Liver (tissue), 9 donors: ENCODE data around the gene SMYD5. TPM values are rescaled to one million over a fixed set of nuclear protein-coding genes. Genes with fewer than 3 reads are reported as not detected.
A peak's percentile ranks its signal among the peaks of the same experiment; 100 is the strongest.
"Not testable (repeated sequence)": the region's sequence is repeated elsewhere in the genome, so short reads cannot be mapped to it uniquely, and the experiment has no call there.

ENCODE experiments used
- DNase-seq: peaks from one replicate; pipeline ENCODE4 v3.0.0-alpha.2; 2017; ENCODE audit warnings: low spot score
- H3K27ac ChIP-seq, 2 donors: one replicate each; pipeline ENCODE4 v1.7.0; 2013; ENCODE audit warnings: inconsistent platforms in 2 of 2, low read length in 2 of 2, control low read depth in 1 of 2, low read depth in 1 of 2, mild to moderate bottlenecking in 1 of 2
- H3K27me3 ChIP-seq, 4 donors: one replicate each; pipeline versions ENCODE4 v1.6.1 to v1.7.0; 2013; ENCODE audit warnings: low read length in 3 of 4, inconsistent platforms in 1 of 4, mild to moderate bottlenecking in 1 of 4, moderate library complexity in 1 of 4; ENCODE audit not compliant: control insufficient read depth in 4 of 4, insufficient read depth in 4 of 4
- H3K36me3 ChIP-seq, 4 donors: one replicate each; pipeline versions ENCODE4 v1.6.1 to v1.7.0; 2013; ENCODE audit warnings: low read length in 3 of 4, mild to moderate bottlenecking in 3 of 4, low read depth in 1 of 4, moderate library complexity in 1 of 4; ENCODE audit not compliant: control insufficient read depth in 4 of 4, insufficient read depth in 3 of 4
- H3K4me1 ChIP-seq, 4 donors: one replicate each; pipeline versions ENCODE4 v1.6.1 to v1.7.0; 2013; ENCODE audit warnings: low read length in 3 of 4, mild to moderate bottlenecking in 3 of 4, moderate library complexity in 1 of 4; ENCODE audit not compliant: control insufficient read depth in 4 of 4, insufficient read depth in 4 of 4
- H3K4me3 ChIP-seq, 3 donors: one replicate each; pipeline versions ENCODE4 v1.6.1 to v1.7.0; 2013; ENCODE audit warnings: low read length in 3 of 3, control low read depth in 1 of 3, low read depth in 1 of 3, mild to moderate bottlenecking in 1 of 3
- H3K9ac ChIP-seq, 2 donors: one replicate each; pipeline ENCODE4 v1.7.0; 2013; ENCODE audit warnings: low read length in 2 of 2, mild to moderate bottlenecking in 2 of 2, moderate library complexity in 2 of 2, control low read depth in 1 of 2, low read depth in 1 of 2
- H3K9me3 ChIP-seq, 4 donors: one replicate each; pipeline versions ENCODE4 v1.6.1 to v1.7.0; 2013; ENCODE audit warnings: low read length in 3 of 4; ENCODE audit not compliant: control insufficient read depth in 4 of 4
- CTCF ChIP-seq: fragments of 150-350 bp; IDR thresholded peaks from 2 replicates; pipeline ENCODE4 v1.5.1; 2017; ENCODE audit warnings: improper control_type of control experiment, low read depth, low read length; ENCODE audit not compliant: missing input control
- EGR1 ChIP-seq, 2 donors: IDR thresholded peaks; 2 replicates each; pipeline ENCODE4 v1.6.1; 2016 to 2018; ENCODE audit warnings: antibody characterized with exemption in 2 of 2, low read depth in 2 of 2
- FOXA1 ChIP-seq: IDR thresholded peaks from 2 replicates; pipeline ENCODE4 v1.6.1; 2016; ENCODE audit warnings: antibody characterized with exemption
- FOXA2 ChIP-seq: IDR thresholded peaks from 2 replicates; pipeline ENCODE4 v1.6.1; 2016; ENCODE audit warnings: antibody characterized with exemption
- GABPA ChIP-seq, 2 donors: IDR thresholded peaks in 1 of 2; conservative IDR thresholded peaks in 1 of 2; 2 replicates each; pipeline ENCODE4 v1.6.1; 2016; ENCODE audit warnings: antibody characterized with exemption in 2 of 2, mild to moderate bottlenecking in 1 of 2, moderate library complexity in 1 of 2
- HNF4A ChIP-seq, 2 donors: conservative IDR thresholded peaks; 2 replicates each; pipeline ENCODE4 v1.6.1; 2016; ENCODE audit warnings: antibody characterized with exemption in 2 of 2, mild to moderate bottlenecking in 2 of 2
- HNF4G ChIP-seq: IDR thresholded peaks from 2 replicates; pipeline ENCODE4 v1.6.1; 2016; ENCODE audit warnings: antibody characterized with exemption
- JUND ChIP-seq, 2 donors: IDR thresholded peaks; 2 replicates each; pipeline ENCODE4 v1.6.1; 2016; ENCODE audit warnings: antibody characterized with exemption in 2 of 2
- NR2F2 ChIP-seq: IDR thresholded peaks from 2 replicates; pipeline ENCODE4 v1.6.1; 2016; ENCODE audit warnings: antibody characterized with exemption
- RAD21 ChIP-seq, 2 donors: IDR thresholded peaks; 2 replicates each; pipeline ENCODE4 v1.6.1; 2016; ENCODE audit warnings: antibody characterized with exemption in 2 of 2, mild to moderate bottlenecking in 2 of 2
- RXRA ChIP-seq, 2 donors: IDR thresholded peaks; 2 replicates each; pipeline ENCODE4 v1.6.1; 2017 to 2018; ENCODE audit warnings: antibody characterized with exemption in 2 of 2, mild to moderate bottlenecking in 1 of 2
- SP1 ChIP-seq: IDR thresholded peaks from 2 replicates; pipeline ENCODE4 v1.6.1; 2018; ENCODE audit warnings: antibody characterized with exemption, mild to moderate bottlenecking
- TAF1 ChIP-seq: conservative IDR thresholded peaks from 2 replicates; pipeline ENCODE4 v1.6.1; 2016; ENCODE audit warnings: antibody characterized with exemption, mild to moderate bottlenecking
- YY1 ChIP-seq: IDR thresholded peaks from 2 replicates; pipeline ENCODE4 v1.6.1; 2016; ENCODE audit warnings: antibody characterized with exemption, mild to moderate bottlenecking
- ZBTB33 ChIP-seq: IDR thresholded peaks from 2 replicates; pipeline ENCODE4 v1.6.1; 2016; ENCODE audit warnings: antibody characterized with exemption
- WGBS: extraction: QIAGEN DNeasy Blood & Tissue Kit; methylation state at CpG from one replicate; pipeline ENCODE4 v1.1.7; 2013; 5-methylcytosine and 5-hydroxymethylcytosine counted together
- polyA plus RNA-seq, 2 donors: library from polyadenylated mRNA; stranded (reverse) in 1 of 2; unstranded in 1 of 2; fragments of 200-250 nt in 1 of 2; fragments of >200 nt in 1 of 2; fragmentation: Nextera tagmentation in 1 of 2; extraction: Ambion mirVana in 1 of 2; gene quantifications; one replicate each; pipeline versions ENCODE4 v1.2.1 to v1.2.3, GENCODE V29; 2013 to 2015
- total RNA-seq, 2 donors: library from RNA; depleted of rRNA; stranded (reverse); fragments of >200 nt; gene quantifications; one replicate each; pipeline ENCODE4 v1.2.3, GENCODE V29; 2014
- TF ChIP-seq, protein P1 (sequence below): IDR thresholded peaks from 2 replicates; pipeline ENCODE4 v1.6.1; 2016; ENCODE audit warnings: antibody characterized with exemption, mild to moderate bottlenecking
- TF ChIP-seq, protein P2 (sequence below): IDR thresholded peaks from 2 replicates; pipeline ENCODE4 v1.6.1; 2016; ENCODE audit warnings: antibody characterized with exemption
- TF ChIP-seq, protein P3 (sequence below): IDR thresholded peaks from 2 replicates; pipeline ENCODE4 v1.6.1; 2016; ENCODE audit warnings: antibody characterized with exemption
- donor health status: healthy.
- donor health status: healthy.
- donor health status: healthy.
- donor health status: healthy.
- donor health status: healthy.

Gene SMYD5
- total RNA-seq (1 to 10 TPM; 5.3 to 6.3 TPM), polyA plus RNA-seq (1 to 10 TPM; 3.9 to 8.8 TPM)

- peaks cover 0 to 3% (median 0%) of the 10 kb centered on the region in 4 donors for H3K36me3 ChIP-seq
- peak; percentile 91 for DNase-seq
- H3K27ac ChIP-seq, result peak within 1 kb of the TSS; percentile 66 to 69
- under 1% methylated on average over 64 of the region's 64 CpGs for WGBS
- H3K4me3 ChIP-seq, result peak within 1 kb of the TSS; percentile 59 to 89 (median 83)
- H3K27me3 ChIP-seq, result no peaks in the 10 kb centered on the region
- H3K9ac ChIP-seq, result peak within 1 kb of the TSS; percentile 57 to 76
- TF ChIP-seq SP1 (peak; percentile 4), CTCF (no peak), YY1 (peak; percentile 99), GABPA (IDR thresholded peaks at IDR 0.05 in 1 of 2, conservative IDR thresholded peaks at IDR 0.05 in 1 of 2) (peak in 1 of 2 donors; percentile 32), FOXA2 (no peak), RAD21 (IDR thresholded peaks at IDR 0.05) (no peak), JUND (IDR thresholded peaks at IDR 0.05) (no peak), EGR1 (IDR thresholded peaks at IDR 0.05; ENCODE audit: low read depth in 2 of 2) (peak; percentile 86 to 90), HNF4A (conservative IDR thresholded peaks at IDR 0.05) (peak; percentile 77 to 88), TAF1 (no peak), HNF4G (peak; percentile 57), ZBTB33 (peak; percentile 69), FOXA1 (no peak), RXRA (IDR thresholded peaks at IDR 0.05) (peak; percentile 43 to 64), NR2F2 (peak; percentile 85)
- TF ChIP-seq, protein P1, sequence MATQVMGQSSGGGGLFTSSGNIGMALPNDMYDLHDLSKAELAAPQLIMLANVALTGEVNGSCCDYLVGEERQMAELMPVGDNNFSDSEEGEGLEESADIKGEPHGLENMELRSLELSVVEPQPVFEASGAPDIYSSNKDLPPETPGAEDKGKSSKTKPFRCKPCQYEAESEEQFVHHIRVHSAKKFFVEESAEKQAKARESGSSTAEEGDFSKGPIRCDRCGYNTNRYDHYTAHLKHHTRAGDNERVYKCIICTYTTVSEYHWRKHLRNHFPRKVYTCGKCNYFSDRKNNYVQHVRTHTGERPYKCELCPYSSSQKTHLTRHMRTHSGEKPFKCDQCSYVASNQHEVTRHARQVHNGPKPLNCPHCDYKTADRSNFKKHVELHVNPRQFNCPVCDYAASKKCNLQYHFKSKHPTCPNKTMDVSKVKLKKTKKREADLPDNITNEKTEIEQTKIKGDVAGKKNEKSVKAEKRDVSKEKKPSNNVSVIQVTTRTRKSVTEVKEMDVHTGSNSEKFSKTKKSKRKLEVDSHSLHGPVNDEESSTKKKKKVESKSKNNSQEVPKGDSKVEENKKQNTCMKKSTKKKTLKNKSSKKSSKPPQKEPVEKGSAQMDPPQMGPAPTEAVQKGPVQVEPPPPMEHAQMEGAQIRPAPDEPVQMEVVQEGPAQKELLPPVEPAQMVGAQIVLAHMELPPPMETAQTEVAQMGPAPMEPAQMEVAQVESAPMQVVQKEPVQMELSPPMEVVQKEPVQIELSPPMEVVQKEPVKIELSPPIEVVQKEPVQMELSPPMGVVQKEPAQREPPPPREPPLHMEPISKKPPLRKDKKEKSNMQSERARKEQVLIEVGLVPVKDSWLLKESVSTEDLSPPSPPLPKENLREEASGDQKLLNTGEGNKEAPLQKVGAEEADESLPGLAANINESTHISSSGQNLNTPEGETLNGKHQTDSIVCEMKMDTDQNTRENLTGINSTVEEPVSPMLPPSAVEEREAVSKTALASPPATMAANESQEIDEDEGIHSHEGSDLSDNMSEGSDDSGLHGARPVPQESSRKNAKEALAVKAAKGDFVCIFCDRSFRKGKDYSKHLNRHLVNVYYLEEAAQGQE, result no peak
- TF ChIP-seq, protein P2, sequence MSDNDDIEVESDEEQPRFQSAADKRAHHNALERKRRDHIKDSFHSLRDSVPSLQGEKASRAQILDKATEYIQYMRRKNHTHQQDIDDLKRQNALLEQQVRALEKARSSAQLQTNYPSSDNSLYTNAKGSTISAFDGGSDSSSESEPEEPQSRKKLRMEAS, result peak; percentile 84
- TF ChIP-seq, protein P3, sequence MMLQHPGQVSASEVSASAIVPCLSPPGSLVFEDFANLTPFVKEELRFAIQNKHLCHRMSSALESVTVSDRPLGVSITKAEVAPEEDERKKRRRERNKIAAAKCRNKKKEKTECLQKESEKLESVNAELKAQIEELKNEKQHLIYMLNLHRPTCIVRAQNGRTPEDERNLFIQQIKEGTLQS, result no peak
- peaks cover 4 to 23% (median 12%) of the 10 kb centered on the region in 4 donors for H3K4me1 ChIP-seq
- H3K9me3 ChIP-seq, result no peaks in the 10 kb centered on the region
Measured at GRCh38 chr2:73214120-73215035, at the start of gene SMYD5. Gene SMYD5 (plus strand): TSS chr2:73214245. CDS start chr2:73214267, 22 bp downstream.

GRCh38 chr2:73165978-73166377, 48.1 kb upstream of the SMYD5 start:
- not testable (repeated sequence) for H3K9ac ChIP-seq, DNase-seq, H3K27me3 ChIP-seq, H3K4me1 ChIP-seq, H3K36me3 ChIP-seq, H3K27ac ChIP-seq, H3K4me3 ChIP-seq, H3K9me3 ChIP-seq
- WGBS, result 58% methylated on average over 11 of the region's 11 CpGs

GRCh38 chr2:73166813-73167212, 47.2 kb upstream of the SMYD5 start:
- not testable (repeated sequence) for H3K27ac ChIP-seq, H3K4me1 ChIP-seq, DNase-seq, H3K9ac ChIP-seq, H3K4me3 ChIP-seq, H3K9me3 ChIP-seq, H3K27me3 ChIP-seq, H3K36me3 ChIP-seq
- WGBS, result 85% methylated on average over 4 of the region's 8 CpGs
